Subcutaneous abdominal adipose tissue (tissue), 5 donors: Measurements from ENCODE around the gene UCHL5.
"Not testable (repeated sequence)": the region's sequence is repeated elsewhere in the genome, so short reads cannot be mapped to it uniquely, and the experiment has no call there.

Experiments
- H3K27ac ChIP-seq: one replicate; pipeline ENCODE4 v1.7.0; 2013; ENCODE audit warnings: low read depth, mild to moderate bottlenecking, inconsistent platforms, low read length, moderate library complexity
- H3K27me3 ChIP-seq, 5 donors: one replicate each; pipeline ENCODE4 v1.7.0; 2013; ENCODE audit warnings: low read length in 5 of 5, inconsistent platforms in 1 of 5; ENCODE audit not compliant: control insufficient read depth in 5 of 5, insufficient read depth in 4 of 5
- H3K36me3 ChIP-seq, 5 donors: one replicate each; pipeline ENCODE4 v1.7.0; 2013; ENCODE audit warnings: low read length in 5 of 5; ENCODE audit not compliant: control insufficient read depth in 5 of 5, insufficient read depth in 5 of 5
- H3K4me1 ChIP-seq, 5 donors: one replicate each; pipeline ENCODE4 v1.7.0; 2013; ENCODE audit warnings: low read length in 5 of 5, mild to moderate bottlenecking in 3 of 5, moderate library complexity in 1 of 5; ENCODE audit not compliant: control insufficient read depth in 5 of 5, insufficient read depth in 5 of 5
- H3K4me3 ChIP-seq, 5 donors: one replicate each; pipeline ENCODE4 v1.7.0; 2013; ENCODE audit warnings: low read length in 5 of 5, low read depth in 1 of 5
- H3K9ac ChIP-seq, 5 donors: one replicate each; pipeline ENCODE4 v1.7.0; 2013; ENCODE audit warnings: low read length in 5 of 5, mild to moderate bottlenecking in 4 of 5, moderate library complexity in 3 of 5
- H3K9me3 ChIP-seq, 5 donors: one replicate each; pipeline ENCODE4 v1.7.0; 2013; ENCODE audit warnings: low read length in 5 of 5; ENCODE audit not compliant: control insufficient read depth in 5 of 5
- donor health status: healthy.
- donor health status: healthy.
- donor health status: healthy.
- donor health status: healthy.
- donor health status: healthy.

The UCHL5 gene

DNA sequence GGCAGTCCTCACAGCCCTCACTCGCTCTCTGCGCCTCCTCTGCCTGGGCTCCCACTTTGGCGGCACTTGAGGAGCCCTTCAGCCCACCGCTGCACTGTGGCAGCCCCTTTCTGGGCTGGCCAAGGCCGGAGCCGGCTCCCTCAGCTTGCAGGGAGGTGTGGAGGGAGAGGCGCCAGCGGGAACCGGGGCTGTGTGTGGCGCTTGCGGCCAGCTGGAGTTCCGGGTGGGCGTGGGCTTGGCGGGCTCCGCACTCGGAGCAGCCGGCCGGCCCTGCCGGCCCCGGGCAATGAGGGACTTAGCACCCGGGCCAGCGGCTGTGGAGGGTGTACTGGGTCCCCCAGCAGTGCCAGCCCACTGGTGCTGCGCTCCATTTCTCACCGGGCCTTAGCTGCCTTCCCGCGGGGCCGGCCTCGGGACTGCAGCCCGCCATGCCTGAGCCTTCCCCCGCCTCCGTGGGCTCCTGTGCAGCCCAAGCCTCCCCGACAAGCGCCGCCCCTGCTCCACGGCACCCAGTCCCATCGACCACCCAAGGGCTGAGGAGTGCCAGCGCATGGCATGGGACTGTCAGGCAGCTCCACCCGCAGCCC is 72.3 kb downstream of the UCHL5 start:
- H3K36me3 ChIP-seq, H3K27ac ChIP-seq, H3K27me3 ChIP-seq, H3K4me1 ChIP-seq, H3K9ac ChIP-seq, H3K9me3 ChIP-seq, H3K4me3 ChIP-seq: not testable (repeated sequence)

DNA sequence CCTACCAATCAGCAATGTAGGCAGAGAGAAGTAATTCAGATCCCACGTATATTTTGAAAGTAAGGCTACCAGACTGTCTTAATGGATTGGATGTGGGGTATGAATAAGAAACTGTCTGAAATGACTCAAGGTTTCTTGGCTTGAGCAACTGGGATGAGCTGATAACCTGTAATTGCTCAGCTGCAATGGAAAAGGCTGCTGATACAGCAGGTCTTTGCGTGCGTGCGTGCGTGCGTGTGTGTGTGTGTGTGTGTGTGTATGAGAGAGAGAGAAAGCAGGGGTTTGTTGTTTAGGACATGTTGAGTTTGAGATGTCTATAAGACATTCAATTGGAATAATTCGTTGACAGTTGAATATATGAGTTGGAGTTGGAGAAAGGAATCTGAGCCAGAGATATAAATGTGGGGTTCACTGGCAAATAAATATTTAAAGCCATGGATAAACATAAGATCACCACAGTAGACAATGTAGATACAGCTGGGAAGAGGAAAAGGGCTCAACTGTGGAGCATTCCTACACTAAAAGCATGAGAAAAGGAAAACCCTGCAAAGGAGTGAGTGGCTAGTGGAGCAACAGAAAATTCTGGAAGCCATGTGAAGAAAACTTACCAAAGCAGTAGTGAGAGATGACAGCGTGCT is 72.9 kb downstream of the UCHL5 start:
- H3K9ac ChIP-seq, result no peak overlapping the region
- no peak overlapping the region for H3K27ac ChIP-seq
- no peaks in the 10 kb centered on the region for H3K9me3 ChIP-seq
- H3K36me3 ChIP-seq, result peaks cover 0 to 7% (median 0%) of the 10 kb centered on the region in 5 donors
- H3K4me1 ChIP-seq, result no peaks in the 10 kb centered on the region
- no peak overlapping the region for H3K4me3 ChIP-seq
- H3K27me3 ChIP-seq, result no peaks in the 10 kb centered on the region

GRCh38 chr1:192984080-192984479 is 75.1 kb downstream of the UCHL5 start:
- Histone ChIP-seq H3K27ac (no peak overlapping the region), H3K9ac (no peak overlapping the region), H3K4me1 (no peaks in the 10 kb centered on the region), H3K4me3 (no peak overlapping the region), H3K36me3 (peaks cover 0 to 7% (median 0%) of the 10 kb centered on the region in 5 donors), H3K27me3 (no peaks in the 10 kb centered on the region), H3K9me3 (no peaks in the 10 kb centered on the region)

DNA sequence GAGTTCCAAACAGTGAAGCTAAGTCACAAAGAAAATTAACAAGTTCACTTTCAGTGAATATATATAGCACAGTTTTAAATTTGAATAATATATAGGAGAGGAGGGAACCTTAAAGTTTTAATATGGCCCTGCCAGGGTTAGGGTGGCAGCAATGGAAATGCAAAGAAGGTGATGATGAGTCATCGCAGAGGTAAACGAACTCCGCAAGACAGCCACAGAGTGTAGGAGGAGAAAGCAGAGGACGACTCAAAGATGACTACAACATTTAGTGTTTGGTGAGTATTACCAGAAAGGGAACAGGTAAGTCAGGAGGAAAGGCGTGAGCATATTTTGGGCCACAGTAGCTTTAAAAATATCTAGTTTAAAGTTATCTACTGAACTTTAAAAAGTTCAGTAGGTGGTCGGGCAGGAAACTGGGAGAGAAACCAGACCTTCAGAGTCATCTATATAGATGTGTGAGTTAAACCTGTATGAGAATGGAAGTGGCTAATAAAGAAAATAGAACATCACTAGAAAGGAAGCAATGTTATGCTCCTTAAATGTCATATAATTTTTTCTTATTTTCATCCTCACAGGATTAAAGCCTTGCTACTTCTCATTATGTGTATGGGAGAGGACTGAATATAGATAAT is 75.7 kb downstream of the UCHL5 start:
- Histone ChIP-seq H3K27ac (no peak overlapping the region), H3K36me3 (peaks cover 0 to 7% (median 0%) of the 10 kb centered on the region in 5 donors), H3K4me1 (no peaks in the 10 kb centered on the region), H3K4me3 (no peak overlapping the region), H3K27me3 (no peaks in the 10 kb centered on the region), H3K9me3 (no peaks in the 10 kb centered on the region), H3K9ac (no peak overlapping the region)

DNA sequence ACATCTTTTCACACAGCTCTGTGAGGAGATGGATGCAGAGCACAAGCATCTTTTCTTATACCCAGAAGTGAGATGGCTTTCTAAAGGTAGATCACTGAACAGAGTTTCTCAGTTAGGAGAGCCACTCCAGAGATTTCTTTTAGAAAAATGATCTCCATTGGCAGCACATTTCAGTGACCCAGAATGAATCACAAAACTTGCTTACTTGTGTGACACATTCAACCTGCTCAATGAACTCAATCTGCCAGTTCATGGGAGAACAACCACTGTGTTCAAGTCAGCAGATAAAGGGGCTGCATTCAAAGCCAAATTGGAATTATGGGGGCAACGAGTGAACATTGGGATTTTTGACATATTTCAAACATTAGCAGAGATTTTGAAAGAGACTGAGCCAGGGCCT is 78.3 kb downstream of the UCHL5 start:
- Histone ChIP-seq H3K36me3 (peaks cover 0 to 2% (median 0%) of the 10 kb centered on the region in 5 donors), H3K9me3 (no peaks in the 10 kb centered on the region), H3K4me3 (no peak overlapping the region), H3K27ac (no peak overlapping the region), H3K27me3 (no peaks in the 10 kb centered on the region), H3K9ac (no peak overlapping the region), H3K4me1 (no peaks in the 10 kb centered on the region)

GRCh38 chr1:192980334-192980733 is 78.8 kb downstream of the UCHL5 start:
- H3K4me1 ChIP-seq, H3K27me3 ChIP-seq, H3K4me3 ChIP-seq, H3K9ac ChIP-seq, H3K9me3 ChIP-seq, H3K27ac ChIP-seq, H3K36me3 ChIP-seq: not testable (repeated sequence)

DNA sequence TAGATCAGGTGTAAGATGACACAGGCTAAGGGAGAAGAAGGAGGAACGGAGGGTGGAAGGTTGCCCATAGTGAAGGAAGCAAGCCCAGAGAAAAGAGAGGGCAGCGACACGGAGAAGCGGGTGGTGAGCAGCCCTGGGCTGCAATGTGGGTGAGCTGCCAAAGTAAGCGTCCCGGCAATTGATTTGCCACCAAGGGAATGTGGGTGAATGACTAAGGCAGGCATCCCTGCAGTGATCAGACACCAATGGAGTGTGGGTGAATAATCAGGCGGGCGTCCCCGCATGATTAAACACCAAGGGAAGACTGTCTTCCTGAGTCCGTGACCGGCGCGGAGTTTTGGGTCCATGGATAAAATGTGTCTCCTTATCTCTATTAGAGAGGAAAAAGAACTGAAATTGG is 79.6 kb downstream of the UCHL5 start:
- Histone ChIP-seq H3K27ac (no peak overlapping the region), H3K9ac (no peak overlapping the region), H3K27me3 (no peaks in the 10 kb centered on the region), H3K4me3 (no peak overlapping the region), H3K36me3 (no peaks in the 10 kb centered on the region), H3K4me1 (no peaks in the 10 kb centered on the region), H3K9me3 (no peaks in the 10 kb centered on the region)

DNA sequence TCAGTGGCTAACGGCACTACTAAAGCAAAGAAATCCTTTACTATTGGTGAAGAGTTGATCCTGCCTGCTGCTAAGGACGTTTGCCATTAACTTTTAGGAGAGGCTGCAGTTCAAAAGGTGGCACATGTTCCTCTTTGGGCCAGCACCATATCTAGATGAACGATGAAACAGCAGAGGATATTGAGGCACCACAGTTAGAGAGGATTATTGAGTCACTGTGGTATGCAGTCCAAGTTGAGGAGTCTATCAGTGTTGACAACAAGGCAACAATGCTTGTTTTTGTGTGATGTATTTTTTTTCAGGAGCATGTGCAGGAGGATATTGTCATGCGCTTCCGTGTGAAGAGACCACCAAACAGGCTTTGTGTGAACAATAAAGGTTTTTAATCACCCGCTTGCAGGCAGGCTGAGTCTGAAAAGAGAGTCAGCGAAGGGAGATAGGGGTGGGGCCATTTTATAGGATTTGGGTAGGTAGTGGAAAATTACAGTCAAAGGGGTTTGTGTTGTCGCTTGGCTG is 80.9 kb downstream of the UCHL5 start:
- Histone ChIP-seq H3K9ac (no peak overlapping the region), H3K9me3 (no peaks in the 10 kb centered on the region), H3K4me3 (no peak overlapping the region), H3K27me3 (no peaks in the 10 kb centered on the region), H3K4me1 (peaks cover 0 to 8% (median 0%) of the 10 kb centered on the region in 5 donors), H3K36me3 (no peaks in the 10 kb centered on the region), H3K27ac (no peak overlapping the region)

GRCh38 chr1:192977089-192977706 is 82.0 kb downstream of the UCHL5 start:
- H3K9ac ChIP-seq, result no peak overlapping the region
- peaks cover 0 to 9% (median 0%) of the 10 kb centered on the region in 5 donors for H3K4me1 ChIP-seq
- no peaks in the 10 kb centered on the region for H3K36me3 ChIP-seq
- no peak overlapping the region for H3K4me3 ChIP-seq
- no peaks in the 10 kb centered on the region for H3K9me3 ChIP-seq
- H3K27ac ChIP-seq, result no peak overlapping the region
- H3K27me3 ChIP-seq, result no peaks in the 10 kb centered on the region

DNA sequence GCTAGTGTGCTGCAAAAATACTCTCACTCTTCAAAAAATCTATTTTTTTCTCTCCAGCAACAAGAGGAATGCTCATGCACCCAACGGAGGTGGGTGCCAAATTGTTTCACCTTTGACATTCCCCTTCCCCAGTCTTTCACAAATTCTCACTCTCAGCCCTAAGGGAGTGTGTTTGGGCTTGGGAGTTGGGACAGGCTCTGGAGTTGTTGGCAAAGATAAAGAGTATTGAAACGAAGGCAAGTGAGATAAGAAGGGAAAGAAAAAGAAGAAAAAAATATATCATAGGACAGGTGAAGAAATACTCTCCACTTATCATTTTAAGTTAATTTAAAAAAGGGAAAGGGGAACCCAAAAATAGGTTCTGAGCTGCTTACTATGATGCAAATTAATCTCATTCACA is 82.6 kb downstream of the UCHL5 start:
- no peak overlapping the region for H3K9ac ChIP-seq
- H3K27ac ChIP-seq, result no peak overlapping the region
- no peaks in the 10 kb centered on the region for H3K36me3 ChIP-seq
- H3K4me1 ChIP-seq, result peaks cover 0 to 9% (median 0%) of the 10 kb centered on the region in 5 donors
- no peak overlapping the region for H3K4me3 ChIP-seq
- H3K27me3 ChIP-seq, result no peaks in the 10 kb centered on the region
- no peaks in the 10 kb centered on the region for H3K9me3 ChIP-seq
